ENCODE measurements around the gene ANKRD50. TPM values are rescaled to one million over a fixed set of nuclear protein-coding genes. Genes with fewer than 3 reads are reported as not detected.

ANKRD50 gene
- total and polyA plus RNA-seq, 2 of the 4 experiments (the other 2 are of a cell fraction): 8.1 to 35.3 TPM

GRCh38 chr4:124708517-124709300 lies 3.8 kb downstream of the ANKRD50 start (continued):
- TF ChIP-seq USF2 (IDR thresholded peaks at IDR 0.05; ENCODE audit: low read depth, low read length): no peak

GRCh38 chr4:124705393-124705792 lies 7.1 kb downstream of the ANKRD50 start:
- Histone ChIP-seq H4K91ac (ENCODE audit: insufficient read depth, low read depth, low read length) (no peak overlapping the region), H3K18ac (ENCODE audit: low read depth, low read length) (no peak overlapping the region), H3K27ac (ENCODE audit: insufficient read depth, low read length) (no peak overlapping the region), H2BK120ac (ENCODE audit: low read depth, low read length) (no peak overlapping the region), H4K20me1 (ENCODE audit: insufficient read depth, low read length) (peaks cover 12% of the 10 kb centered on the region), H3K4ac (ENCODE audit: low read depth, low read length) (no peak overlapping the region), H4K5ac (ENCODE audit: low read depth, low read length) (no peak overlapping the region), H3K79me1 (ENCODE audit: low read depth in 1 of 2, low read length in 2 of 2) (peaks cover 21 to 43% of the 10 kb centered on the region in 2 experiments), H3K9ac (ENCODE audit: low read depth, low read length) (no peak overlapping the region), H3K9me1 (ENCODE audit: insufficient read depth, low read length) (peaks cover 5% of the 10 kb centered on the region), H2AK9ac (replicated peaks; ENCODE audit: low read depth, low read length, poor library complexity) (no peak overlapping the region), H3K27me3 (ENCODE audit: control insufficient read depth, insufficient read depth, low read length) (no peaks in the 10 kb centered on the region), H3K9me3 (ENCODE audit: control insufficient read depth, insufficient read depth, low read length) (no peaks in the 10 kb centered on the region), H3K56ac (ENCODE audit: extremely low read depth, insufficient read depth, low read length) (no peak overlapping the region), H2BK5ac (ENCODE audit: low read depth, low read length, poor library complexity, severe bottlenecking) (no peak overlapping the region), H3K14ac (replicated peaks; ENCODE audit: low read depth, low read length) (no peak overlapping the region), H3K4me1 (ENCODE audit: control insufficient read depth, insufficient read depth, low read length) (peaks cover 4% of the 10 kb centered on the region), H4K8ac (ENCODE audit: low read depth in 2 of 2, low read length in 2 of 2) (no peak overlapping the region; a peak in 1 of 4 replicates), H3K4me2 (ENCODE audit: low read depth, low read length) (no peak overlapping the region), H2BK15ac (ENCODE audit: low read depth, low read length) (no peak overlapping the region), H2AFZ (replicated peaks; ENCODE audit: low read length, poor library complexity) (no peak overlapping the region), H3K23ac (ENCODE audit: low read depth, low read length) (no peak overlapping the region), H2AK5ac (ENCODE audit: low read depth, low read length) (no peak overlapping the region), H3K36me3 (ENCODE audit: control insufficient read depth, insufficient read depth, low read length) (peaks cover 8% of the 10 kb centered on the region), H2BK20ac (ENCODE audit: low read depth, low read length) (no peak overlapping the region), H3K4me3 (ENCODE audit: insufficient read depth, low read depth, low read length) (no peak overlapping the region)
- ATAC-seq (ENCODE audit: low read depth) (no peak), DNase-seq (no peak)
- no peak for TF ChIP-seq CHD1 (IDR thresholded peaks at IDR 0.05; ENCODE audit: low read depth, low read length)
- no peak for TF ChIP-seq SMC3 (IDR thresholded peaks at IDR 0.05; ENCODE audit: low read depth, low read length)
- BruUV-seq (replicated peaks): no TSS peak
- in situ Hi-C loops (cut with MboI; ENCODE audit: low sequenced_read_pairs) (no loop called here), intact Hi-C loops (cut with micrococcal nuclease) (no loop called here), dilution Hi-C loops (cut with HindIII; ENCODE audit: low sequenced_read_pairs, unreplicated experiment) (no loop called here)
- POLR2A ChIA-PET (ENCODE audit: unreplicated experiment): no interaction called here
- CTCF ChIA-PET: no interaction called here
- WGBS, 2 experiments (ENCODE audit: extremely low coverage in 2 of 2, insufficient read length in 1 of 2): 100% methylated on average over 1 of the region's 2 CpGs; no CpG with 5 or more reads in 1 of the 2 experiments

Data from IMR-90 (cell line).